IPS DF 4.7 (cell line): ENCODE data around the gene ATP6V1B1.

ENCODE experiments used
- DNase-seq: peaks from one replicate; pipeline ENCODE4 v3.0.0-alpha.2; 2013; ENCODE audit warnings: low spot score; ENCODE audit errors: extremely low read depth

Gene ATP6V1B1

GRCh38 chr2:70935468-70936164 is at the start of gene ATP6V1B1:
TSS of gene ATP6V1B1 (plus strand) at chr2:70935900. CDS start at chr2:70935955, 55 bp downstream.
- DNase-seq: no peak

GRCh38 chr2:70886541-70886987 is 49.1 kb upstream of the ATP6V1B1 start:
- no peak for DNase-seq

GRCh38 chr2:70887208-70887549 is 48.5 kb upstream of the ATP6V1B1 start:
- no peak for DNase-seq

GRCh38 chr2:70887550-70888246 is 48.0 kb upstream of the ATP6V1B1 start:
- DNase-seq: no peak

GRCh38 chr2:70888366-70888922 is 47.3 kb upstream of the ATP6V1B1 start:
- no peak for DNase-seq

GRCh38 chr2:70888923-70889715 is 46.6 kb upstream of the ATP6V1B1 start:
- DNase-seq: no peak

- no peak for DNase-seq
Measured at GRCh38 chr2:70889716-70890037, 46.0 kb upstream of the ATP6V1B1 start.

- no peak for DNase-seq
Measured at GRCh38 chr2:70890469-70891065, 45.1 kb upstream of the ATP6V1B1 start.

GRCh38 chr2:70891572-70892357 is 43.9 kb upstream of the ATP6V1B1 start:
- no peak for DNase-seq

GRCh38 chr2:70892750-70893149 is 43.0 kb upstream of the ATP6V1B1 start:
- DNase-seq: no peak

GRCh38 chr2:70893186-70893585 is 42.5 kb upstream of the ATP6V1B1 start:
- DNase-seq: no peak

- DNase-seq: no peak
Measured at GRCh38 chr2:70894765-70895164, 40.9 kb upstream of the ATP6V1B1 start.

- DNase-seq: no peak
Measured at GRCh38 chr2:70895249-70895648, 40.5 kb upstream of the ATP6V1B1 start.

GRCh38 chr2:70895998-70896764 is 39.5 kb upstream of the ATP6V1B1 start:
- DNase-seq: no peak

- DNase-seq: no peak
Measured at GRCh38 chr2:70896765-70897202, 38.9 kb upstream of the ATP6V1B1 start.

- no peak for DNase-seq
Measured at GRCh38 chr2:70897203-70897976, 38.3 kb upstream of the ATP6V1B1 start.

- no peak for DNase-seq
Measured at GRCh38 chr2:70897977-70898226, 37.8 kb upstream of the ATP6V1B1 start.

GRCh38 chr2:70898363-70899240 is 37.1 kb upstream of the ATP6V1B1 start:
- DNase-seq: no peak
